NCI-H1436 treated with DMSO at 0.1 percent for 48 hours (cell line): ENCODE data around the gene CCDC27.

ENCODE experiments used
- DNase-seq: peaks from one replicate; lab custom pipeline; 2025; lab: John Stamatoyannopoulos, UW

CCDC27 gene

GRCh38 chr1:3759164-3759563, 6.9 kb downstream of the CCDC27 start:
- no peak for DNase-seq

GRCh38 chr1:3759796-3760195, 7.5 kb downstream of the CCDC27 start:
- no peak for DNase-seq

GRCh38 chr1:3761296-3762010, 9.2 kb downstream of the CCDC27 start:
- no peak for DNase-seq

GRCh38 chr1:3762151-3762872, 10.1 kb downstream of the CCDC27 start:
- DNase-seq: no peak

GRCh38 chr1:3762873-3763228, 10.6 kb downstream of the CCDC27 start:
- DNase-seq: no peak

- DNase-seq: no peak
These were observed 11.3 kb downstream of the CCDC27 start for GRCh38 chr1:3763351-3764125.

GRCh38 chr1:3767328-3767925, 15.2 kb downstream of the CCDC27 start:
- no peak for DNase-seq

GRCh38 chr1:3768811-3769390, 16.7 kb downstream of the CCDC27 start:
- DNase-seq: no peak

- no peak for DNase-seq
These were observed 18.0 kb downstream of the CCDC27 start for GRCh38 chr1:3770047-3770765.

GRCh38 chr1:3771108-3772026, 19.1 kb downstream of the CCDC27 start:
- DNase-seq: no peak

- DNase-seq: no peak
These were observed 19.9 kb downstream of the CCDC27 start for GRCh38 chr1:3772027-3772714.

GRCh38 chr1:3772715-3773571, 20.7 kb downstream of the CCDC27 start, which contains the start of gene SMIM1:
TSS of gene SMIM1 (plus strand) at chr1:3772749. CDS start at chr1:3775374, 2,625 bp downstream.
- DNase-seq: no peak

- DNase-seq: no peak
These were observed 21.5 kb downstream of the CCDC27 start for GRCh38 chr1:3773572-3774275.

GRCh38 chr1:3774276-3774945, 22.2 kb downstream of the CCDC27 start:
- no peak for DNase-seq

- DNase-seq: no peak
These were observed 22.8 kb downstream of the CCDC27 start for GRCh38 chr1:3774946-3775489.

GRCh38 chr1:3775490-3776230, 23.4 kb downstream of the CCDC27 start:
- DNase-seq: no peak
